Spleen (tissue), 11 donors: ENCODE data around the gene CARD19. TPM values are rescaled to one million over a fixed set of nuclear protein-coding genes. Genes with fewer than 3 reads are reported as not detected.

Experiments
- DNase-seq: peaks from one replicate; pipeline ENCODE4 v3.0.0-alpha.2; 2020
- H3K27ac ChIP-seq, 8 donors: fragments of 200-600 bp; sonication (generic) in 7 of 8; 1 replicate in 4 of 8; 2 replicates in 4 of 8; pipeline versions ENCODE4 v1.5.0 to v1.8.0; 2016 to 2021; ENCODE audit warnings: inconsistent platforms in 4 of 8, mild to moderate bottlenecking in 4 of 8, moderate library complexity in 1 of 8
- H3K27me3 ChIP-seq, 7 donors: fragments of 200-600 bp; sonication (generic) in 6 of 7; replicated peaks in 1 of 7; 1 replicate in 4 of 7; 2 replicates in 3 of 7; pipeline versions ENCODE4 v1.5.0 to v1.8.0; 2016 to 2021; ENCODE audit warnings: inconsistent platforms in 3 of 7, mild to moderate bottlenecking in 1 of 7
- H3K36me3 ChIP-seq, 6 donors: fragments of 200-600 bp; sonication (generic) in 5 of 6; 1 replicate in 4 of 6; 2 replicates in 2 of 6; pipeline versions ENCODE4 v1.5.0 to v1.8.0; 2016 to 2021; ENCODE audit warnings: inconsistent platforms in 2 of 6
- H3K4me1 ChIP-seq, 6 donors: fragments of 200-600 bp; sonication (generic) in 5 of 6; 1 replicate in 3 of 6; 2 replicates in 3 of 6; pipeline versions ENCODE4 v1.5.0 to v1.8.0; 2016 to 2021; ENCODE audit warnings: inconsistent platforms in 3 of 6
- H3K4me3 ChIP-seq, 8 donors: fragments of 200-600 bp; sonication (generic) in 7 of 8; 1 replicate in 4 of 8; 2 replicates in 4 of 8; pipeline versions ENCODE4 v1.5.0 to v1.8.0; 2016 to 2021; ENCODE audit warnings: inconsistent platforms in 4 of 8, mild to moderate bottlenecking in 4 of 8, moderate library complexity in 2 of 8
- H3K9me3 ChIP-seq, 8 donors: fragments of 200-600 bp; sonication (generic) in 7 of 8; 1 replicate in 4 of 8; 2 replicates in 4 of 8; pipeline versions ENCODE4 v1.5.0 to v1.8.0; 2016 to 2021; ENCODE audit warnings: inconsistent platforms in 4 of 8
- CTCF ChIP-seq, 11 experiments: fragments of 200-600 bp in 7 of 11; fragments of 450-650 bp in 4 of 11; sonication (generic) in 4 of 11; IDR thresholded peaks in 8 of 11; conservative IDR thresholded peaks in 3 of 11; 1 replicate in 7 of 11; 2 replicates in 4 of 11; pipeline versions ENCODE4 v1.4.0 to v1.8.0; 2016 to 2021; ENCODE audit warnings: antibody characterized with exemption in 11 of 11, inconsistent platforms in 4 of 11, mild to moderate bottlenecking in 1 of 11
- POLR2A ChIP-seq, 3 donors: fragments of 450-650 bp; IDR thresholded peaks; one replicate each; pipeline ENCODE4 v1.5.1; 2017; ENCODE audit warnings: antibody characterized with exemption in 3 of 3, mild to moderate bottlenecking in 1 of 3
- POLR2AphosphoS5 ChIP-seq, 3 donors: sonication (generic); formaldehyde crosslinking; IDR thresholded peaks; one replicate each; pipeline ENCODE4 v1.5.1; 2017; ENCODE audit warnings: antibody characterized with exemption in 3 of 3
- WGBS, 5 donors: extraction: QIAGEN DNeasy Blood & Tissue Kit in 3 of 5; methylation state at CpG; one replicate each; pipeline versions ENCODE4 v1.1.5 to v1.1.7; 2013 to 2018; 5-methylcytosine and 5-hydroxymethylcytosine counted together
- intact Hi-C: fragments of 100-400 bp; cut with DNase I; formaldehyde crosslinking; loops from one replicate; pipeline ENCODE4 v1.15.0; 2023; ENCODE audit warnings: low total_unique reads
- polyA plus RNA-seq, 3 donors: library from polyadenylated mRNA; stranded (reverse); fragments of 200-250 nt; gene quantifications; one replicate each; pipeline ENCODE4 v1.2.1, GENCODE V29; 2013
- total RNA-seq, 7 donors: library from RNA; depleted of rRNA in 3 of 7; stranded (reverse); fragments of >200 nt in 3 of 7; fragmentation: NEBNext Ultra II Directional in 4 of 7; extraction: Animal tissue kit (Norgen Biotek cat#: 25700) in 4 of 7; gene quantifications; one replicate each; pipeline versions ENCODE4 v1.1.0 to v1.2.1, GENCODE V29; 2016 to 2021
- donor health status: healthy with polysubstance abuse.
- donor health status: DM: no; HTN: no; CAD: no; lungs with moderate emphysema.
- donor health status: DM: no; HTN: no; CAD: no.
- donor health status: Bipolar disorder and iron deficiency.
- donor health status: healthy.
- donor health status: DM: no; HTN: no; CAD: no.
- donor health status: DM: yes; HTN: yes; CAD: no.

The CARD19 gene
- total and polyA plus RNA-seq, 10 donors: 21.7 to 78.8 (median 39.2) TPM

GRCh38 chr9:93159601-93160471 lies 63.8 kb downstream of the CARD19 start:
- intact Hi-C loops: loop anchor here (5.0 to 10.0 kb wide), 3 partner anchors 142 to 805 kb away; no protein-coding TSS in a partner anchor
- peaks cover 0 to 13% (median 8%) of the 10 kb centered on the region in 6 donors for H3K4me1 ChIP-seq
- no peak overlapping the region for H3K4me3 ChIP-seq
- H3K27me3 ChIP-seq: no peaks in the 10 kb centered on the region
- 22 to 26% (median 23%) methylated on average over 17 to 19 of the region's 19 CpGs for WGBS, 5 donors
- DNase-seq: peak; percentile 96
- H3K36me3 ChIP-seq: no peaks in the 10 kb centered on the region
- peak overlapping the region in 1 of 8 donors; percentile 7 for H3K27ac ChIP-seq
- TF ChIP-seq POLR2AphosphoS5 (IDR thresholded peaks at IDR 0.05): peak; percentile 39 to 80 (median 71)
- peak; percentile 94 to 99 (median 97) for TF ChIP-seq CTCF (IDR thresholded peaks at IDR 0.05 in 8 of 11, conservative IDR thresholded peaks at IDR 0.05 in 3 of 11)
- TF ChIP-seq POLR2A (IDR thresholded peaks at IDR 0.05): no peak
- no peaks in the 10 kb centered on the region for H3K9me3 ChIP-seq

DNA sequence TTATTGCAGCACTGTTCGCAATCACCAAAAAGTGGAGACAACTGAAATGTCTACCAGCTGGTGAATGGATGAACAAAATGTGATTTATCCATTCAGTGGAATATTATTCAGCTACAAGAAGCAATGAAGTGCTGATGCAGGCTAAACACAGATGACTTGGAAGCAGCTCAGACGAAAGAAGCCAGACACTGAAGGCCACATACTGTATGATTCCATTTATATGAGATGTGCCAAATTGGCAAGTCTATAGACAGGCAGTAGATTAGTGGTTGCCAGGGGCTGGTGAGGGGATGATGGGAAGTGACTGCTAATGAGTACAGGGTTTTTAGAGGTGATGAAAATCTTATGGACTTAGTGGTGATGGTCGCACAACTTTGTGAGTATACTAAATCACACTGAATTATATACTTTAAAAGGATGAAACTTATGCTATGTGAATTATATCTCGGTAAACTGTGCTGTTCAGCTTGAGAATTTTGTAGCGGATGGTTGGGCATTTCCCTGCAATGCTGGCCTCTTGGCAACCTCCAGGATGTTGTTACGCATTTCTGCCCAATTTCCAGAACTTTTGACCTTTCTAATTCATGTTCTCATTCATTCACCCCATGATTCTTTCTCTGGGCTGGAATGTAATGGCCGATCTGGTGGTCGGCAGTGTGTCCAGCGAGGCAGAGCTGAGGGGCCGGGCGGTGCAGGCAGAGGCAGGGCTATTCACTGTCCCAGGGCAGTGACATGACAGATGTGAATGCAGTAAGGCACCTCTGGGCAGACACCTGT lies 66.0 kb downstream of the CARD19 start:
- Histone ChIP-seq H3K27ac (no peak overlapping the region), H3K4me3 (no peak overlapping the region), H3K4me1 (peaks cover 0 to 13% (median 8%) of the 10 kb centered on the region in 6 donors), H3K9me3 (no peaks in the 10 kb centered on the region), H3K36me3 (no peaks in the 10 kb centered on the region), H3K27me3 (no peaks in the 10 kb centered on the region)
- intact Hi-C loops: loop anchor here (10.0 kb wide), 2 partner anchors 403 to 803 kb away; no protein-coding TSS in a partner anchor
- TF ChIP-seq POLR2A (IDR thresholded peaks at IDR 0.05) (no peak), CTCF (IDR thresholded peaks at IDR 0.05 in 8 of 11, conservative IDR thresholded peaks at IDR 0.05 in 3 of 11) (no peak), POLR2AphosphoS5 (IDR thresholded peaks at IDR 0.05) (no peak)
- WGBS, 5 donors: 75 to 83% (median 79%) methylated on average over 11 of the region's 11 CpGs
- no peak for DNase-seq

Other genes starting within 250 kb of the CARD19 start
- gene ZNF484, start 218.2 kb upstream of the CARD19 start, total RNA-seq: 10 to 100 TPM; 13.8 to 28.4 (median 15.6) TPM
- 1 to 10 TPM; 1.1 to 1.5 (median 1.1) TPM for gene ZNF484, start 218.2 kb upstream of the CARD19 start, polyA plus RNA-seq
- gene FGD3, start 148.7 kb upstream of the CARD19 start, total RNA-seq: 10 to 100 TPM; 60.4 to 99.1 (median 72.6) TPM
- gene FGD3, start 148.7 kb upstream of the CARD19 start, polyA plus RNA-seq: 10 to 100 TPM; 30.7 to 54.5 (median 37.6) TPM
- 10 to 100 TPM; 27.6 to 54.8 (median 35.8) TPM for gene SUSD3, start 37.5 kb upstream of the CARD19 start, total RNA-seq
- gene SUSD3, start 37.5 kb upstream of the CARD19 start, polyA plus RNA-seq: 10 to 100 TPM; 50.4 to 68.8 (median 57.4) TPM
- gene NINJ1, start 38.0 kb downstream of the CARD19 start, total RNA-seq: 100 to 1,000 TPM in 6 of 7 donors, 10 to 100 TPM in 1; 75.0 to 142 (median 113) TPM
- gene NINJ1, start 38.0 kb downstream of the CARD19 start, polyA plus RNA-seq: 10 to 100 TPM; 26.5 to 68.9 (median 50.4) TPM
- 10 to 100 TPM in 3 of 7 donors, 1 to 10 TPM in 4; 4.7 to 20.0 (median 9.1) TPM for gene WNK2, start 87.9 kb downstream of the CARD19 start, total RNA-seq
- gene WNK2, start 87.9 kb downstream of the CARD19 start, polyA plus RNA-seq: 1 to 10 TPM; 1.8 to 5.9 (median 1.9) TPM